GM12878 (cell line): ENCODE results near the gene SP100. TPM values are rescaled to one million over a fixed set of nuclear protein-coding genes. Genes with fewer than 3 reads are reported as not detected.

Source experiments
- ATAC-seq: fragments of 200-7000 bp; cut with Tn5 transposase; 3 replicates; pipeline ENCODE4 v1.9.1; 2020; ENCODE audit warnings: mild to moderate bottlenecking, moderate library complexity
- BruUV-seq: library from RNA; stranded (reverse); fragments of 400-500 nt; replicated peaks from 2 replicates; lab custom pipeline; 2021; lab: Mats Ljungman, UMichigan
- CTCF ChIA-PET: fragments of 300-600 bp; sonication (Branson Sonifier 250); formaldehyde crosslinking; extraction: SDS; loops from one replicate; lab custom pipeline; 2021; ENCODE audit warnings: inconsistent platforms; lab: Yijun Ruan, JAX
- POLR2A ChIA-PET: fragments of 350-600 bp; formaldehyde crosslinking; extraction: SDS; loops from one replicate; lab custom pipeline; 2021; ENCODE audit warnings: inconsistent platforms; lab: Charles Lee
- RAD21 ChIA-PET: fragments of 300-600 bp; sonication (Branson Sonifier 250); formaldehyde crosslinking; loops from one replicate; lab custom pipeline; 2023; ENCODE audit warnings: antibody characterized with exemption; ENCODE audit not compliant: unreplicated experiment; lab: Charles Lee
- SMC1A ChIA-PET: fragments of 300-600 bp; sonication (Branson Sonifier 250); formaldehyde crosslinking; loops from one replicate; lab custom pipeline; 2023; ENCODE audit not compliant: unreplicated experiment, uncharacterized antibody; lab: Charles Lee
- DNase-seq: peaks from one replicate; pipeline ENCODE4 v3.0.0-alpha.2; 2011; ENCODE audit warnings: low read depth, low spot score
- FAIRE-seq: peaks from 3 replicates; lab custom pipeline; 2011; peaks lifted over from hg19 to GRCh38; lab: Jason Lieb, UNC
- H2AFZ ChIP-seq: 2 replicates; pipeline ENCODE4 v1.6.0; 2011; ENCODE audit warnings: low read depth, low read length, control low read depth; ENCODE audit not compliant: control insufficient read depth
- H3K27ac ChIP-seq: 2 replicates; pipeline ENCODE4 v1.5.1; 2011; ENCODE audit warnings: control low read depth; ENCODE audit not compliant: control insufficient read depth, insufficient read depth
- H3K27me3 ChIP-seq, 2 experiments: replicated peaks in 1 of 2; 2 replicates each; pipeline versions ENCODE4 v1.6.0 to v1.6.1; 2011; ENCODE audit warnings: low read length in 1 of 2; ENCODE audit not compliant: control insufficient read depth in 2 of 2, insufficient read depth in 2 of 2
- H3K36me3 ChIP-seq, 2 experiments: 2 replicates each; pipeline ENCODE4 v1.5.1; 2011; ENCODE audit warnings: low read length in 1 of 2; ENCODE audit not compliant: control insufficient read depth in 2 of 2, insufficient read depth in 2 of 2
- H3K4me1 ChIP-seq: 2 replicates; pipeline ENCODE4 v1.6.1; 2011; ENCODE audit warnings: mild to moderate bottlenecking, low read length, moderate library complexity, mixed read lengths; ENCODE audit not compliant: control insufficient read depth, insufficient read depth
- H3K4me2 ChIP-seq: 2 replicates; pipeline ENCODE4 v1.6.0; 2011; ENCODE audit warnings: control low read depth; ENCODE audit not compliant: control insufficient read depth, insufficient read depth
- H3K4me3 ChIP-seq: fragments of 200-600 bp; sonication (generic); 2 replicates; pipeline ENCODE4 v1.5.1; 2016
- H3K79me2 ChIP-seq: 2 replicates; pipeline ENCODE4 v1.6.0; 2011; ENCODE audit warnings: low read length; ENCODE audit not compliant: control insufficient read depth, insufficient read depth
- H3K9ac ChIP-seq: 2 replicates; pipeline ENCODE4 v1.8.0; 2011; ENCODE audit warnings: low read length, control low read depth, mixed read lengths; ENCODE audit not compliant: control insufficient read depth, insufficient read depth
- H3K9me3 ChIP-seq: replicated peaks from 3 replicates; pipeline ENCODE4 v1.5.1; 2011; ENCODE audit warnings: mild to moderate bottlenecking, low read length; ENCODE audit not compliant: control insufficient read depth, insufficient read depth
- H4K20me1 ChIP-seq: 2 replicates; pipeline ENCODE4 v1.6.0; 2011; ENCODE audit not compliant: control insufficient read depth, insufficient read depth
- CBFB ChIP-seq: IDR thresholded peaks from 2 replicates; pipeline ENCODE4 v1.6.1; 2016; ENCODE audit warnings: antibody characterized with exemption, low read depth
- CHD1 ChIP-seq: IDR thresholded peaks from 2 replicates; pipeline ENCODE4 v1.6.1; 2012; ENCODE audit warnings: low read depth, low read length, improper control_type of control experiment
- CHD2 ChIP-seq: IDR thresholded peaks from 2 replicates; pipeline ENCODE4 v1.6.1; 2011; ENCODE audit warnings: low read depth, low read length, improper control_type of control experiment, borderline replicate concordance
- CHD4 ChIP-seq: fragments of 200-600 bp; sonication (generic); IDR thresholded peaks from 2 replicates; pipeline ENCODE4 v1.6.1; 2016; ENCODE audit warnings: mild to moderate bottlenecking
- CREB1 ChIP-seq: IDR thresholded peaks from 2 replicates; pipeline ENCODE4 v1.6.1; 2012; ENCODE audit warnings: low read depth, mild to moderate bottlenecking, inconsistent platforms
- CREM ChIP-seq: IDR thresholded peaks from 2 replicates; pipeline ENCODE4 v1.6.1; 2014; ENCODE audit warnings: antibody characterized with exemption, low read depth
- E4F1 ChIP-seq: fragments of 450-650 bp; IDR thresholded peaks from 2 replicates; pipeline ENCODE4 v1.6.1; 2018; ENCODE audit warnings: borderline replicate concordance, mild to moderate bottlenecking; ENCODE audit not compliant: partially characterized antibody
- EED ChIP-seq: sonication (generic); IDR thresholded peaks from 2 replicates; pipeline ENCODE4 v1.6.1; 2016; ENCODE audit warnings: antibody characterized with exemption, low read depth
- MLLT1 ChIP-seq: fragments of 450-650 bp; IDR thresholded peaks from 2 replicates; pipeline ENCODE4 v1.6.1; 2016; ENCODE audit warnings: mild to moderate bottlenecking
- NBN ChIP-seq: fragments of 450-650 bp; IDR thresholded peaks from 2 replicates; pipeline ENCODE4 v1.6.1; 2016
- NFIC ChIP-seq: IDR thresholded peaks from 2 replicates; pipeline ENCODE4 v1.6.1; 2012; ENCODE audit warnings: low read depth, mild to moderate bottlenecking, inconsistent platforms, low read length, moderate library complexity
- NR2C2 ChIP-seq: IDR thresholded peaks from 2 replicates; pipeline ENCODE4 v1.6.1; 2011; ENCODE audit warnings: borderline replicate concordance, low read depth; ENCODE audit not compliant: control insufficient read depth, insufficient read length
- PAX5 ChIP-seq: IDR thresholded peaks from 2 replicates; pipeline ENCODE4 v1.6.1; 2011; ENCODE audit warnings: low read depth, low read length, borderline replicate concordance
- RBBP5 ChIP-seq: fragments of 200-600 bp; sonication (generic); conservative IDR thresholded peaks from 2 replicates; pipeline ENCODE4 v1.6.1; 2016
- RCOR1 ChIP-seq: conservative IDR thresholded peaks from 2 replicates; pipeline ENCODE4 v1.6.1; 2012; ENCODE audit warnings: low read depth, low read length, improper control_type of control experiment
- TARDBP ChIP-seq: IDR thresholded peaks from 2 replicates; pipeline ENCODE4 v1.6.1; 2016; ENCODE audit warnings: borderline replicate concordance
- ZBED1 ChIP-seq: IDR thresholded peaks from 2 replicates; pipeline ENCODE4 v1.6.1; 2016; ENCODE audit warnings: borderline replicate concordance
- WGBS: methylation state at CpG from one replicate; pipeline ENCODE4 v1.1.6; 2016; ENCODE audit warnings: low lambda C conversion rate; ENCODE audit not compliant: insufficient replicate concordance, insufficient coverage; ENCODE audit errors: missing lambda C conversion rate; 5-methylcytosine and 5-hydroxymethylcytosine counted together
- in situ Hi-C: fragments of 300-500 bp; cut with MboI; formaldehyde crosslinking; loops from 9 replicates; pipeline ENCODE4 v1.14.3; 2018; ENCODE audit warnings: mixed read lengths
- intact Hi-C: fragments of 100-400 bp; cut with micrococcal nuclease; formaldehyde crosslinking; loops from one replicate; pipeline ENCODE4 v1.14.2; 2022; ENCODE audit not compliant: unreplicated experiment
- polyA plus RNA-seq, 11 experiments: library from polyadenylated mRNA; depleted of rRNA in 4 of 11; unstranded in 6 of 11; stranded (reverse) in 5 of 11; fragments of >200 nt; fragmentation: Nextera tagmentation in 4 of 11; fragmentation: Illumina TruSeq in 1 of 11; extraction: Ambion mirVana in 4 of 11; extraction: Trizol in 1 of 11; gene quantifications; 1 replicate in 1 of 11; 2 replicates in 10 of 11; pipeline versions ENCODE4 v1.2.1 to v1.2.3, GENCODE V29; 2011 to 2016; ENCODE audit warnings: inconsistent platforms in 2 of 11, missing spikeins in 2 of 11, low read depth in 1 of 11
- total RNA-seq, 4 experiments: library from RNA; depleted of rRNA in 3 of 4; stranded (reverse); fragments of >200 nt in 3 of 4; fragmentation: Illumina TruSeq in 1 of 4; extraction: Trizol in 1 of 4; gene quantifications; 2 replicates each; pipeline versions ENCODE4 v1.2.1 to v1.2.3, GENCODE V29; 2013 to 2021

Gene SP100
- total and polyA plus RNA-seq, 10 of the 15 experiments (the other 5 are each of a cell fraction or from before 2014, with no cell fraction given): 109 to 239 (median 180) TPM

- POLR2A ChIA-PET: interaction anchor here (1.1 to 1.8 kb wide), 3 partner anchors 14 to 52 kb away, joined by 4 to 7 read pairs (median 5); no protein-coding TSS in a partner anchor
- WGBS: 0% methylated on average over 4 of the region's 4 CpGs
- SMC1A ChIA-PET: interaction anchor here (0.6 to 3.2 kb wide), 21 partner anchors 10 to 335 kb away, joined by 3 to 19 read pairs (median 4); no protein-coding TSS in a partner anchor
- Histone ChIP-seq H3K36me3 (0 out of 4 replicates have a peak, but pooled peaks cover 0 to 2% of the 10 kb centered on the region in 2 experiments), H3K9ac (peak overlapping the region; percentile 19; the same call in 1 of the 2 replicates), H3K4me3 (no peak overlapping the region), H3K79me2 (no peaks in the 10 kb centered on the region), H2AFZ (no peak overlapping the region), H3K4me1 (peaks cover 55% of the 10 kb centered on the region), H3K27ac (peak overlapping the region; percentile 58), H3K27me3 (no peaks in the 10 kb centered on the region), H3K4me2 (peak overlapping the region; percentile 79), H4K20me1 (no peaks in the 10 kb centered on the region), H3K9me3 (peaks cover 4% of the 10 kb centered on the region; the same call in 2 of the 3 replicates)
- CTCF ChIA-PET: interaction anchor here (0.7 to 2.6 kb wide), 6 partner anchors 15 to 470 kb away, joined by 3 to 8 read pairs (median 3); no protein-coding TSS in a partner anchor
- FAIRE-seq (peak; percentile 23), DNase-seq (peak; percentile 71), ATAC-seq (peak; percentile 90)
- in situ Hi-C loops: no loop called here
- RAD21 ChIA-PET: interaction anchor here (0.7 to 1.8 kb wide), 13 partner anchors 19 to 333 kb away, joined by 3 to 14 read pairs (median 3); no protein-coding TSS in a partner anchor
- intact Hi-C loops: loop anchor here (5.0 kb wide), 1 partner anchor 45 kb away; no protein-coding TSS in a partner anchor
- no TSS peak for BruUV-seq
- TF ChIP-seq CBFB (peak; percentile 66), RCOR1 (no peak), CREB1 (peak; percentile 43; the same call in 1 of the 2 replicates), PAX5 (peak; percentile 84; the same call in 1 of the 2 replicates), CHD4 (no peak), NFIC (peak; percentile 83; the same call in 1 of the 2 replicates), EED (peak; percentile 79), E4F1 (no peak), CHD2 (peak; percentile 48; the same call in 1 of the 2 replicates), ZBED1 (no peak; the same call in 1 of the 2 replicates), NR2C2 (no peak), TARDBP (no peak), CREM (peak; percentile 74), RBBP5 (no peak), MLLT1 (peak; percentile 71; the same call in 1 of the 2 replicates), CHD1 (no peak), NBN (peak; percentile 63; the same call in 1 of the 2 replicates)
These were observed 121.6 kb downstream of the SP100 start for GRCh38 chr2:230537531-230537976.
